NT2/D1 (cell line): ENCODE measurements around the gene OR51E1.

Source experiments
- DNase-seq: peaks from one replicate; pipeline ENCODE4 v3.0.0-alpha.2; 2011; ENCODE audit warnings: low read depth, low spot score
- H3K27me3 ChIP-seq: 2 replicates; pipeline ENCODE4 v1.6.0; 2011; ENCODE audit warnings: mild to moderate bottlenecking; ENCODE audit not compliant: insufficient read length, insufficient read depth
- H3K36me3 ChIP-seq: 2 replicates; pipeline ENCODE4 v1.6.1; 2011; ENCODE audit warnings: mild to moderate bottlenecking, low read length, mixed read lengths; ENCODE audit not compliant: insufficient read depth, insufficient read length
- H3K4me1 ChIP-seq: 2 replicates; pipeline ENCODE4 v1.5.1; 2011; ENCODE audit not compliant: insufficient read depth, insufficient read length
- H3K4me3 ChIP-seq: 2 replicates; pipeline ENCODE4 v1.5.1; 2011; ENCODE audit warnings: low read depth; ENCODE audit not compliant: insufficient read length
- H3K9ac ChIP-seq: 2 replicates; pipeline ENCODE4 v1.6.0; 2011; ENCODE audit warnings: low read depth; ENCODE audit not compliant: insufficient read length
- H3K9me3 ChIP-seq: 2 replicates; pipeline ENCODE4 v1.5.1; 2011; ENCODE audit warnings: mild to moderate bottlenecking, low read length; ENCODE audit not compliant: insufficient read depth
- SUZ12 ChIP-seq: IDR thresholded peaks from 2 replicates; pipeline ENCODE4 v1.6.1; 2011; ENCODE audit not compliant: insufficient read length, insufficient read depth; ENCODE audit errors: extremely low read depth
- YY1 ChIP-seq: IDR thresholded peaks from 2 replicates; pipeline ENCODE4 v1.6.1; 2011; ENCODE audit not compliant: insufficient read length, insufficient read depth
- ZNF274 ChIP-seq: IDR thresholded peaks from 2 replicates; pipeline ENCODE4 v1.6.1; 2011; ENCODE audit warnings: mild to moderate bottlenecking, low read depth, low read length

OR51E1 gene

DNA sequence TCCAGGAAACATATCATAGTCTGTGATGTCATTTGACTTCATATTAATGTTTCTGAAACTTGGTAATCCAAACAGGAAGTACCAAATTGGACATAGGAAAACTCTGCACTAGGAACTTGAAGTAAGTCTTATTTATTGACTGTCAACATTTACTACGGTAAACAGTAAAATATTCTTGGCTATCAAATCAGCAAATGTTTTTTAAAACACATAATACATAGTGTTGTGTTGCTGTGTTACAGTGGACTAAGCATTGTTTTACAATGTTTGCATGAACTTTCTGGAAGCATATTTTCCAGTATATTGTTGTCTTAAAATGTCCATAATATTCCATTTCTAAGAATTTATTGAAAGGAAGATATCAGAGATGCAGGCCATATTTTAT is 56.6 kb downstream of the OR51E1 start:
- Histone ChIP-seq H3K36me3 (no peaks in the 10 kb centered on the region), H3K9me3 (no peaks in the 10 kb centered on the region), H3K4me3 (no peak overlapping the region), H3K9ac (no peak overlapping the region), H3K27me3 (no peaks in the 10 kb centered on the region), H3K4me1 (no peaks in the 10 kb centered on the region)
- TF ChIP-seq ZNF274 = no peak
- no peak for TF ChIP-seq YY1
- TF ChIP-seq SUZ12 = no peak
- no peak for DNase-seq

DNA sequence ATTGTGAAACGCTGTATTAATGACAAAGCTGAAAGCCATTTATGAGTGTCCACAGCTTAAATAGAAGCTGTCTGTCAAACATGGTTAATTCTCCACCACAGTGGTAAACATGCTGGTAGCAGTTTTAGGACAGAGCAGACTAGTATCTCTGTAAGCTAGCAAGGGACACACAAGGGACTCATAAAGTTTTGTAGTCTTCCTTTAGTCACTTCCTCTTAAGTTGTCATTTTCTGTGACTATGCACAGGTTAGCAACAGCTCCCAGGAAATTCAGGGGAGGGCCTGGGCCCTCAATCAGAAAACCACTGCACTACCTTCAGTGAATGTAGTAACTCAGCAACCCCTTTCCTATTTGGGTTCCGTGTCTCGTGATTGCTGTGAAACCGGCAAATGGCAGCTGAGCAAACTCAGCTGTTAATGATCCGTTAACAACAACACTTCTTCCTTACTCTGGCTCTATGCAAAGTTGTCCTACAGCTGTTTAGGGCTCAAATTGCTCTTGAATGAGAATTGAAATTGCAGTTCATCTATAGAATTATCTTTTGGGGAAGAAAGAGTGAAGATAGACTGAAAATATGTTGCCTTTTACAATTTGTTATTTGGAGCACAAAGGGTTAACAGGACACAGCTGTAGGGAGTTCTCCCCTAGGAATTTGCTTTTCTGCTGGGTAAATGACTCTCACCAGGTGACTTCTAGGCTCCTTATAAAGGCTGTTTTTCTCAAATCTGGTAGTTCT is 60.4 kb downstream of the OR51E1 start, which contains the start of gene MMP26:
TSS of gene MMP26 (plus strand) at position 731 of the 736 bp plus-strand sequence.
- Histone ChIP-seq H3K9ac (no peak within 1 kb of the TSS), H3K27me3 (no peaks in the 10 kb centered on the region), H3K9me3 (no peaks in the 10 kb centered on the region), H3K4me3 (no peak within 1 kb of the TSS), H3K4me1 (no peaks in the 10 kb centered on the region), H3K36me3 (no peaks in the 10 kb centered on the region)
- DNase-seq = no peak
- TF ChIP-seq YY1 (no peak), ZNF274 (no peak), SUZ12 (no peak)

DNA sequence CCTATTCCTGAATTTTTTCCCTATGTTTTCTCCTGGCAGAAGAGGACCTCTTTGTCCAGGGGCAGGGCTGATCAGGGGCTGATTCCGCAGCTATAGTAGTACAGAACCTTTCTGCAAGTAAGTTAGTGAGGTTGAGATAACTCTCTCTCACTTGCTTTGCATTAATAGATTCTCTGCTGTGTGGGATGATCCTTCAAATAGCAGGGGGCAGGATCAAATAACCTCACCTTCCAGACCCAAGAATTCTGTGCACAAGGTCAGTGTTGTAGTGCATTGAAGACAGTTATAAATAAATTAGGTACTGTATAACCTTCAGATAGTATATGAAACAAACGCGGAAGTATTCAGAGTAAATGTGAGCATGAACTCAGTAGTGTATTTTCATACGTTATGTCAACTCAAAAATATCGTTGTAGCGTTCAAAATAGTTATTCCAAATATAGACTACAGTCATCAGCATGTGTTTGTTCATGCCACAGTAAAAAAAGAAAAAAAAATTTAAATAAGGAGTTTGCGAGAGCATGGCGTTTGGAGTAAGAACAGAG is 61.1 kb downstream of the OR51E1 start:
- H3K9ac ChIP-seq = no peak overlapping the region
- H3K27me3 ChIP-seq = no peaks in the 10 kb centered on the region
- TF ChIP-seq YY1 = no peak
- no peak for TF ChIP-seq SUZ12
- TF ChIP-seq ZNF274 = no peak
- H3K36me3 ChIP-seq = no peaks in the 10 kb centered on the region
- no peak overlapping the region for H3K4me3 ChIP-seq
- no peaks in the 10 kb centered on the region for H3K9me3 ChIP-seq
- no peak for DNase-seq
- no peaks in the 10 kb centered on the region for H3K4me1 ChIP-seq
